Measurements from ENCODE around the gene ANKRD12.

The ANKRD12 gene

GRCh38 chr18:9193031-9193430 is 56.5 kb downstream of the ANKRD12 start:
- Histone ChIP-seq H3K4me1 (ENCODE audit: insufficient read depth, low read length) (no peaks in the 10 kb centered on the region), H3K27ac (ENCODE audit: low read length) (no peak overlapping the region), H3K9me3 (ENCODE audit: insufficient read depth, low read depth, low read length) (no peaks in the 10 kb centered on the region), H3K9ac (ENCODE audit: low read depth, low read length) (no peak overlapping the region), H3K27me3 (ENCODE audit: insufficient read depth, low read length) (no peaks in the 10 kb centered on the region), H3K4me3 (ENCODE audit: low read length) (no peak overlapping the region), H3K36me3 (ENCODE audit: insufficient read depth, low read depth, low read length) (peaks cover 14% of the 10 kb centered on the region; the same call in 1 of the 2 replicates)

GRCh38 chr18:9196568-9196967 is 60.0 kb downstream of the ANKRD12 start:
- Histone ChIP-seq H3K9me3 (ENCODE audit: insufficient read depth, low read depth, low read length) (no peaks in the 10 kb centered on the region), H3K4me1 (ENCODE audit: insufficient read depth, low read length) (peaks cover 12% of the 10 kb centered on the region), H3K36me3 (ENCODE audit: insufficient read depth, low read depth, low read length) (peaks cover 14% of the 10 kb centered on the region; the same call in 1 of the 2 replicates), H3K27me3 (ENCODE audit: insufficient read depth, low read length) (no peaks in the 10 kb centered on the region), H3K9ac (ENCODE audit: low read depth, low read length) (no peak overlapping the region), H3K4me3 (ENCODE audit: low read length) (no peak overlapping the region), H3K27ac (ENCODE audit: low read length) (no peak overlapping the region)

GRCh38 chr18:9199681-9200080 is 63.1 kb downstream of the ANKRD12 start:
- Histone ChIP-seq H3K4me1 (ENCODE audit: insufficient read depth, low read length) (peaks cover 14% of the 10 kb centered on the region), H3K27ac (ENCODE audit: low read length) (no peak overlapping the region), H3K36me3 (ENCODE audit: insufficient read depth, low read depth, low read length) (peaks cover 17% of the 10 kb centered on the region; the same call in 1 of the 2 replicates), H3K27me3 (ENCODE audit: insufficient read depth, low read length) (no peaks in the 10 kb centered on the region), H3K9me3 (ENCODE audit: insufficient read depth, low read depth, low read length) (no peaks in the 10 kb centered on the region), H3K9ac (ENCODE audit: low read depth, low read length) (no peak overlapping the region), H3K4me3 (ENCODE audit: low read length) (no peak overlapping the region)

- H3K27ac ChIP-seq (ENCODE audit: low read length): no peak overlapping the region
- H3K9ac ChIP-seq (ENCODE audit: low read depth, low read length): no peak overlapping the region
- no peaks in the 10 kb centered on the region for H3K27me3 ChIP-seq (ENCODE audit: insufficient read depth, low read length)
- no peaks in the 10 kb centered on the region for H3K9me3 ChIP-seq (ENCODE audit: insufficient read depth, low read depth, low read length)
- H3K4me3 ChIP-seq (ENCODE audit: low read length): peak overlapping the region; percentile 27; the same call in 1 of the 2 replicates
- peaks cover 14% of the 10 kb centered on the region for H3K4me1 ChIP-seq (ENCODE audit: insufficient read depth, low read length)
- H3K36me3 ChIP-seq (ENCODE audit: insufficient read depth, low read depth, low read length): 0 out of 2 replicates have a peak, but pooled peaks cover 8% of the 10 kb centered on the region
These were observed 64.6 kb downstream of the ANKRD12 start for GRCh38 chr18:9201224-9201623.

GRCh38 chr18:9204659-9205058 is 68.1 kb downstream of the ANKRD12 start:
- peaks cover 14% of the 10 kb centered on the region for H3K4me1 ChIP-seq (ENCODE audit: insufficient read depth, low read length)
- no peak overlapping the region for H3K27ac ChIP-seq (ENCODE audit: low read length)
- no peak overlapping the region for H3K4me3 ChIP-seq (ENCODE audit: low read length)
- peaks cover 16% of the 10 kb centered on the region; the same call in 1 of the 2 replicates for H3K36me3 ChIP-seq (ENCODE audit: insufficient read depth, low read depth, low read length)
- H3K27me3 ChIP-seq (ENCODE audit: insufficient read depth, low read length): no peaks in the 10 kb centered on the region
- H3K9ac ChIP-seq (ENCODE audit: low read depth, low read length): no peak overlapping the region
- no peaks in the 10 kb centered on the region for H3K9me3 ChIP-seq (ENCODE audit: insufficient read depth, low read depth, low read length)

- Histone ChIP-seq H3K27me3 (ENCODE audit: insufficient read depth, low read length) (no peaks in the 10 kb centered on the region), H3K36me3 (ENCODE audit: insufficient read depth, low read depth, low read length) (peaks cover 21% of the 10 kb centered on the region), H3K4me1 (ENCODE audit: insufficient read depth, low read length) (peaks cover 2% of the 10 kb centered on the region; the same call in 1 of the 2 replicates), H3K9ac (ENCODE audit: low read depth, low read length) (no peak overlapping the region), H3K27ac (ENCODE audit: low read length) (no peak overlapping the region), H3K9me3 (ENCODE audit: insufficient read depth, low read depth, low read length) (no peaks in the 10 kb centered on the region), H3K4me3 (ENCODE audit: low read length) (no peak overlapping the region)
These were observed 69.8 kb downstream of the ANKRD12 start for GRCh38 chr18:9206421-9206820.

DNA sequence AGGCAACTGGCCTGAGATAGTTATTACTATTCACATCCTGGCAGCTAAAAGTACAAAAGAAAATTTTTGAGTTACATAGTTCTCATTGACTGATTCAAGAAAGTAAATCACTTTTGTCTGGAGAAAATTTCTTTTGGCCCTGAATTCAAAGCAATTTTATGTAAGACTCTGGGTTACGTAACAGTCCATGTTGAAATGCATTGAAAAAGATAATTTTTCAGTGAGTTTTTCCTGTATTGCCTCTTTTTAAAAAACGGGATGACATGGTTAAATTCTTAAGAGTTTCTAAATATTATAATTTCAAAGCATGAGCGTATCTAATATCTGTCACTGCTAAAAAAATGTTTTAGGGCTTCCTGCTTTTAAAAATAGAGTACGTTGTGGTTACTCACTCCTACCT is 72.7 kb downstream of the ANKRD12 start:
- no peaks in the 10 kb centered on the region for H3K27me3 ChIP-seq (ENCODE audit: insufficient read depth, low read length)
- no peaks in the 10 kb centered on the region for H3K9me3 ChIP-seq (ENCODE audit: insufficient read depth, low read depth, low read length)
- H3K36me3 ChIP-seq (ENCODE audit: insufficient read depth, low read depth, low read length): peaks cover 34% of the 10 kb centered on the region
- no peak overlapping the region for H3K27ac ChIP-seq (ENCODE audit: low read length)
- no peak overlapping the region for H3K9ac ChIP-seq (ENCODE audit: low read depth, low read length)
- no peaks in the 10 kb centered on the region for H3K4me1 ChIP-seq (ENCODE audit: insufficient read depth, low read length)
- no peak overlapping the region for H3K4me3 ChIP-seq (ENCODE audit: low read length)

DNA sequence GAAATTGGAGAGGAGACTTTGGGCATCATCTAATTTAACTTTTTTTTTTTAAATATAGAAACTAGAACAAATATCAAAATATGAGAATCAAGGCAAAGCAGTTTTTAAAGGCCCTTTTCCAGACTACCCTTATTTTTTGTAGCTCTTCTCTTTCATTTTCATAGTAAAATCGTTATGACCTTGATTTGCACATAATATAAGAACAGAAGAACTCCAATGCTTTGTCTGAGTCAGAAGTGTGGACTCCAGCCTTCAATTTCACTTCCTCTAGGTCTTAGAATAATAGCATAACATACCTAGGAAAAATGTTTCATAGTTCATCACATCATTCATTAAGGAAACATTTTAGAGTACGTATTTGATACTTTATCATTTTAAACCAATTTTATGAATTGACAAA is 74.4 kb downstream of the ANKRD12 start:
- no peak overlapping the region for H3K4me3 ChIP-seq (ENCODE audit: low read length)
- H3K9ac ChIP-seq (ENCODE audit: low read depth, low read length): no peak overlapping the region
- peaks cover 37% of the 10 kb centered on the region for H3K36me3 ChIP-seq (ENCODE audit: insufficient read depth, low read depth, low read length)
- H3K27me3 ChIP-seq (ENCODE audit: insufficient read depth, low read length): no peaks in the 10 kb centered on the region
- H3K4me1 ChIP-seq (ENCODE audit: insufficient read depth, low read length): no peaks in the 10 kb centered on the region
- no peak overlapping the region for H3K27ac ChIP-seq (ENCODE audit: low read length)
- no peaks in the 10 kb centered on the region for H3K9me3 ChIP-seq (ENCODE audit: insufficient read depth, low read depth, low read length)

- H3K27ac ChIP-seq (ENCODE audit: low read length): no peak overlapping the region
- H3K4me3 ChIP-seq (ENCODE audit: low read length): no peak overlapping the region
- H3K36me3 ChIP-seq (ENCODE audit: insufficient read depth, low read depth, low read length): peaks cover 38% of the 10 kb centered on the region
- H3K9me3 ChIP-seq (ENCODE audit: insufficient read depth, low read depth, low read length): no peaks in the 10 kb centered on the region
- H3K27me3 ChIP-seq (ENCODE audit: insufficient read depth, low read length): no peaks in the 10 kb centered on the region
- no peaks in the 10 kb centered on the region for H3K4me1 ChIP-seq (ENCODE audit: insufficient read depth, low read length)
- H3K9ac ChIP-seq (ENCODE audit: low read depth, low read length): no peak overlapping the region
These were observed 75.4 kb downstream of the ANKRD12 start for GRCh38 chr18:9211955-9212354.

- H3K9ac ChIP-seq (ENCODE audit: low read depth, low read length): no peak overlapping the region
- H3K9me3 ChIP-seq (ENCODE audit: insufficient read depth, low read depth, low read length): no peaks in the 10 kb centered on the region
- H3K4me3 ChIP-seq (ENCODE audit: low read length): no peak overlapping the region
- no peaks in the 10 kb centered on the region for H3K27me3 ChIP-seq (ENCODE audit: insufficient read depth, low read length)
- H3K36me3 ChIP-seq (ENCODE audit: insufficient read depth, low read depth, low read length): peaks cover 35% of the 10 kb centered on the region
- H3K4me1 ChIP-seq (ENCODE audit: insufficient read depth, low read length): no peaks in the 10 kb centered on the region
- H3K27ac ChIP-seq (ENCODE audit: low read length): no peak overlapping the region
These were observed 78.8 kb downstream of the ANKRD12 start for GRCh38 chr18:9215221-9215933.

DNA sequence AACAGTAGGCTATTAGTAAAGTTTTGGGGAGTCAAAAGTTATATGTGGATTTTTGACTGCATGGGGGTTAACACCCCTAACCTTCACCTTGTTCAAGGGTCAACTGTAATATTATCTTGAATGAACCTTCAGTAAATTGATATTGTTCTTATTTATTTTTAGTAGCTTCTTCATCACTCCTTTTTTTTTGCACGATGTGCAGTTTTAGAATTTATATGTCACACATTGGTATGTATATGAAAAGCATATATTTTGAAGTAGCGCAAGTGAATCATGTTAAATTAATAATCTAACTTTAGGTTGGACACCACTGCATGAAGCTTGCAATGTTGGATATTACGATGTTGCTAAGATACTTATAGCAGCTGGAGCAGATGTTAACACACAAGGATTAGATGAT is 79.9 kb downstream of the ANKRD12 start:
- Histone ChIP-seq H3K36me3 (ENCODE audit: insufficient read depth, low read depth, low read length) (peaks cover 37% of the 10 kb centered on the region), H3K4me1 (ENCODE audit: insufficient read depth, low read length) (no peaks in the 10 kb centered on the region), H3K4me3 (ENCODE audit: low read length) (no peak overlapping the region), H3K27me3 (ENCODE audit: insufficient read depth, low read length) (no peaks in the 10 kb centered on the region), H3K27ac (ENCODE audit: low read length) (no peak overlapping the region), H3K9ac (ENCODE audit: low read depth, low read length) (no peak overlapping the region), H3K9me3 (ENCODE audit: insufficient read depth, low read depth, low read length) (no peaks in the 10 kb centered on the region)

- Histone ChIP-seq H3K4me3 (ENCODE audit: low read length) (no peak overlapping the region), H3K27me3 (ENCODE audit: insufficient read depth, low read length) (no peaks in the 10 kb centered on the region), H3K27ac (ENCODE audit: low read length) (no peak overlapping the region), H3K9me3 (ENCODE audit: insufficient read depth, low read depth, low read length) (no peaks in the 10 kb centered on the region), H3K9ac (ENCODE audit: low read depth, low read length) (no peak overlapping the region), H3K36me3 (ENCODE audit: insufficient read depth, low read depth, low read length) (peaks cover 38% of the 10 kb centered on the region), H3K4me1 (ENCODE audit: insufficient read depth, low read length) (no peaks in the 10 kb centered on the region)
These were observed 81.3 kb downstream of the ANKRD12 start for GRCh38 chr18:9217743-9218451.

All from iPS-20b (cell line).